Panc1 (cell line): ENCODE results near the gene FBXO42. TPM values are rescaled to one million over a fixed set of nuclear protein-coding genes. Genes with fewer than 3 reads are reported as not detected.

Source experiments
- ATAC-seq: fragments of 200-7000 bp; cut with Tn5 transposase; 2 replicates; pipeline ENCODE4 v1.9.1; 2020; ENCODE audit warnings: mild to moderate bottlenecking, moderate library complexity
- BruUV-seq: library from RNA; stranded (reverse); fragments of 400-500 nt; replicated peaks from 2 replicates; lab custom pipeline; 2021; lab: Mats Ljungman, UMichigan
- CTCF ChIA-PET: fragments of 300-600 bp; sonication (Branson Sonifier 250); formaldehyde crosslinking; loops from one replicate; lab custom pipeline; 2022; ENCODE audit warnings: antibody characterized with exemption; lab: Charles Lee
- POLR2A ChIA-PET: fragments of 300-600 bp; sonication (Branson Sonifier 250); formaldehyde crosslinking; loops from one replicate; lab custom pipeline; 2022; ENCODE audit warnings: antibody characterized with exemption; lab: Charles Lee
- DNase-seq: peaks from one replicate; pipeline ENCODE4 v3.0.0-alpha.2; 2010; ENCODE audit warnings: low read depth, low spot score
- H3K27ac ChIP-seq: 2 replicates; pipeline ENCODE4 v1.5.1; 2011; ENCODE audit warnings: mild to moderate bottlenecking, low read length, inconsistent platforms
- H3K27me3 ChIP-seq: fragments of 200-500 bp; sonication (Bioruptor generic); 2 replicates; pipeline ENCODE4 v1.6.0; 2014; ENCODE audit warnings: low read length, inconsistent platforms; ENCODE audit not compliant: control insufficient read depth, insufficient read depth
- H3K36me3 ChIP-seq: fragments of 200-500 bp; sonication (Bioruptor generic); 2 replicates; pipeline ENCODE4 v1.5.1; 2014; ENCODE audit warnings: inconsistent platforms, mild to moderate bottlenecking, low read length, moderate library complexity; ENCODE audit not compliant: control insufficient read depth, insufficient read depth
- H3K4me1 ChIP-seq: 2 replicates; pipeline ENCODE4 v1.5.1; 2011; ENCODE audit warnings: inconsistent platforms, mild to moderate bottlenecking, low read length, moderate library complexity; ENCODE audit not compliant: control insufficient read depth, insufficient read depth
- H3K4me3 ChIP-seq, 2 experiments: 2 replicates each; pipeline ENCODE4 v1.5.1; 2011 to 2012; ENCODE audit warnings: low read depth in 2 of 2, low read length in 2 of 2, mild to moderate bottlenecking in 2 of 2, inconsistent platforms in 1 of 2, moderate library complexity in 1 of 2
- H3K9me3 ChIP-seq: fragments of 200-500 bp; sonication (Bioruptor generic); 2 replicates; pipeline ENCODE4 v1.5.1; 2014; ENCODE audit warnings: low read depth, mild to moderate bottlenecking, inconsistent platforms, low read length, moderate library complexity; ENCODE audit not compliant: control insufficient read depth, insufficient read depth
- CTCF ChIP-seq: fragments of 450-650 bp; IDR thresholded peaks from 2 replicates; pipeline ENCODE4 v1.5.1; 2017; ENCODE audit warnings: mild to moderate bottlenecking
- POLR2AphosphoS5 ChIP-seq: IDR thresholded peaks from 2 replicates; pipeline ENCODE4 v1.6.1; 2012; ENCODE audit warnings: mild to moderate bottlenecking, low read depth, low read length, moderate library complexity
- REST ChIP-seq, 2 experiments: IDR thresholded peaks; 2 replicates each; pipeline ENCODE4 v1.6.1; 2011 to 2012; ENCODE audit warnings: low read depth in 2 of 2, control low read depth in 1 of 2, low read length in 1 of 2, mild to moderate bottlenecking in 1 of 2, moderate library complexity in 1 of 2; ENCODE audit not compliant: insufficient read depth in 1 of 2
- SIN3A ChIP-seq: IDR thresholded peaks from 2 replicates; pipeline ENCODE4 v1.6.1; 2012; ENCODE audit warnings: low read depth, mild to moderate bottlenecking, low read length, moderate library complexity, borderline replicate concordance; ENCODE audit not compliant: insufficient read depth
- TCF7L2 ChIP-seq: IDR thresholded peaks from 2 replicates; pipeline ENCODE4 v1.6.1; 2011; ENCODE audit warnings: mild to moderate bottlenecking, low read depth, low read length, inconsistent platforms
- in situ Hi-C: cut with HindIII; loops from 2 replicates; pipeline ENCODE4 v1.10.0; 2016; ENCODE audit warnings: low sequenced_read_pairs, low pct_unique_long_range_greater_than_20kb
- intact Hi-C: fragments of 100-400 bp; cut with micrococcal nuclease; formaldehyde crosslinking; loops from one replicate; pipeline ENCODE4 v1.10.0; 2022; ENCODE audit not compliant: unreplicated experiment
- total RNA-seq: library from RNA; stranded (reverse); gene quantifications from one replicate; pipeline ENCODE4 v1.2.1, GENCODE V29; 2021; ENCODE audit not compliant: unreplicated experiment

Gene FBXO42
- total RNA-seq, 1 experiment from 2014 or later = 25.7 TPM

- no peak for DNase-seq
- CTCF ChIA-PET = no interaction called here
- Histone ChIP-seq H3K27me3 (no peaks in the 10 kb centered on the region), H3K4me3 (no peak overlapping the region), H3K9me3 (no peaks in the 10 kb centered on the region), H3K4me1 (no peaks in the 10 kb centered on the region), H3K27ac (no peak overlapping the region), H3K36me3 (no peaks in the 10 kb centered on the region)
- POLR2A ChIA-PET = no interaction called here
- BruUV-seq = no TSS peak
- intact Hi-C loops (no loop called here), in situ Hi-C loops (no loop called here)
- no peak for ATAC-seq
- TF ChIP-seq REST (IDR thresholded peaks at IDR 0.05; ENCODE audit: insufficient read depth in 1 of 2, low read depth in 2 of 2, low read length in 1 of 2) (no peak), TCF7L2 (no peak), POLR2AphosphoS5 (no peak), SIN3A (no peak), CTCF (no peak)
These were observed 70.5 kb downstream of the FBXO42 start for GRCh38 chr1:16281765-16282164.

- H3K27me3 ChIP-seq = no peaks in the 10 kb centered on the region
- H3K4me1 ChIP-seq = no peaks in the 10 kb centered on the region
- H3K9me3 ChIP-seq = no peaks in the 10 kb centered on the region
- in situ Hi-C loops (no loop called here), intact Hi-C loops (no loop called here)
- ATAC-seq (no peak), DNase-seq (no peak)
- H3K36me3 ChIP-seq = no peaks in the 10 kb centered on the region
- H3K4me3 ChIP-seq = no peak overlapping the region
- ChIA-PET CTCF (interaction anchor here (0.6 kb wide), 1 partner anchor 19 kb away, joined by 3 read pairs; no protein-coding TSS in a partner anchor), POLR2A (interaction anchor here (0.6 kb wide), 1 partner anchor 196 kb away, joined by 3 read pairs; no protein-coding TSS in a partner anchor)
- TF ChIP-seq SIN3A = no peak
- TF ChIP-seq TCF7L2 = no peak
- TF ChIP-seq CTCF = no peak
- no TSS peak for BruUV-seq
- H3K27ac ChIP-seq = no peak overlapping the region
These were observed 73.1 kb downstream of the FBXO42 start for GRCh38 chr1:16279186-16279585.
